ENCODE measurements around the gene OSBPL3.

GRCh38 chr7:24830440-24831050, 149.4 kb downstream of the OSBPL3 start:
- TF ChIP-seq EP300 (IDR thresholded peaks at IDR 0.05) = no peak
- no peak for TF ChIP-seq CTCF (IDR thresholded peaks at IDR 0.05)
- TF ChIP-seq POLR2AphosphoS5 (IDR thresholded peaks at IDR 0.05) = no peak

All from sigmoid colon (tissue), 4 donors.